ENCODE data around the gene CACNG4. TPM values are rescaled to one million over a fixed set of nuclear protein-coding genes. Genes with fewer than 3 reads are reported as not detected.
"Not testable (repeated sequence)": the region's sequence is repeated elsewhere in the genome, so short reads cannot be mapped to it uniquely, and the experiment has no call there.

CACNG4 gene
- total RNA-seq, 2 experiments from 2014 or later = not detected

DNA sequence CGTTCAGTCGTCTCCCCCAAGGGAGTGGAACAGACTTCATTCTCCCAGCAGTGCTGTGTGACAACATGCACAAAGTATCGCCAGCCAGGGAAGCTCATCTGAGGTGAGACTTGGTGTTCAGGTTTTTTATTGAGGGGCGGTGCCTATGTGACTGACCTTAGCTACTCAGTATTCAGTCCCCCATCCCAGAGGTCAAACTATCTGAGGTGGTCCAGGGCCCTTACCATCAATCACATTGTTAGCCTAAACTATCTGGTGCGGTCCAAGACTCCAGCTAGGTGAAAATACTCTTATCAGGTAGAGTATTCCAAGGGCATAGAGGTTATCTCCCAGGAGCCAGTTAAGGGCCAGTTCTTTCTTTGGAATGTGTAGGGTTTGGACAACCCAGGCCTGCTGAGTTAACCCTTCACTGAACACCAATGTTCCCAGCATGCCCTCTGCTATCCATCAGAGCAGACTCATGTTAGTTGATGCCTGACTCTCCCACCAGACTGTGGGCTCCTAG lies 74.4 kb downstream of the CACNG4 start:
- H2AFZ ChIP-seq (ENCODE audit: low read length) = no peak overlapping the region
- H3K79me2 ChIP-seq (ENCODE audit: insufficient read depth, low read depth, low read length) = no peaks in the 10 kb centered on the region
- H3K27ac ChIP-seq (ENCODE audit: low read depth, low read length, poor library complexity, severe bottlenecking) = no peak overlapping the region
- no peaks in the 10 kb centered on the region for H3K9me2 ChIP-seq (ENCODE audit: insufficient read depth, low read length)
- H3K4me1 ChIP-seq (ENCODE audit: insufficient read depth, low read length, poor library complexity, severe bottlenecking) = no peaks in the 10 kb centered on the region
- intact Hi-C loops (cut with micrococcal nuclease; ENCODE audit: unreplicated experiment) = no loop called here
- H3K4me3 ChIP-seq (ENCODE audit: low read depth, low read length, poor library complexity, severe bottlenecking) = no peak overlapping the region
- TF ChIP-seq CTCF (conservative IDR thresholded peaks at IDR 0.05; ENCODE audit: low read length) = no peak
- H3K9me3 ChIP-seq (ENCODE audit: low read length) = no peaks in the 10 kb centered on the region
- H4K20me1 ChIP-seq (ENCODE audit: insufficient read depth, low read length) = no peaks in the 10 kb centered on the region
- no TSS peak for BruUV-seq (replicated peaks)
- ChIA-PET CTCF (ENCODE audit: unreplicated experiment) (no interaction called here), POLR2A (interaction anchor here (0.6 kb wide), 1 partner anchor 36 kb away, joined by 3 read pairs; no protein-coding TSS in a partner anchor)
- H3K4me2 ChIP-seq (ENCODE audit: low read length) = no peak overlapping the region
- DNase-seq (ENCODE audit: low spot score) = no peak
- no peaks in the 10 kb centered on the region for H3K36me3 ChIP-seq (ENCODE audit: insufficient read depth, low read length)

DNA sequence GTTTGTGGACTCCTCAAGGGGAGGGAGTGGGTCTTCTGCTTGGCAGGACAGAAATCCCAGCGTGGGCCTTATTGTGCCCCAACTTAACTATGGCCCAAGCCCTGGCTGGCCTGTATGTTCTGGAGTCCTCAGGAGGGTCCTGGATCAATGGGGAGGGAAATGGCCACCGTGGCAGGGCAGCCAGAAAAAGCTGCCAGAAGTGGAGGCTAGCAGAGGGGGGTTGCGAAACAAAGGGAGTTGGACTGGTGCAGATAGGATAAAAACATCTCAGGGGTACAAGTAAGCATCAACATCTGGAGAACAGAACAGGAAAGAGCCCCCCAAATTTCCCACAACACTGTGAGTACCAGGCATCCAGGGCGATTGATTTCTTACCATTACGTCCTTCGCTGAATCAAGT lies 76.1 kb downstream of the CACNG4 start:
- H4K20me1 ChIP-seq (ENCODE audit: insufficient read depth, low read length) = no peaks in the 10 kb centered on the region
- H3K4me3 ChIP-seq (ENCODE audit: low read depth, low read length, poor library complexity, severe bottlenecking) = no peak overlapping the region
- no peaks in the 10 kb centered on the region for H3K79me2 ChIP-seq (ENCODE audit: insufficient read depth, low read depth, low read length)
- H3K36me3 ChIP-seq (ENCODE audit: insufficient read depth, low read length) = no peaks in the 10 kb centered on the region
- POLR2A ChIA-PET = no interaction called here
- TF ChIP-seq CTCF (conservative IDR thresholded peaks at IDR 0.05; ENCODE audit: low read length) (no peak), EZH2phosphoT487 (IDR thresholded peaks at IDR 0.05; ENCODE audit: borderline replicate concordance, low read depth, low read length) (no peak)
- intact Hi-C loops (cut with micrococcal nuclease; ENCODE audit: unreplicated experiment) = no loop called here
- H3K4me1 ChIP-seq (ENCODE audit: insufficient read depth, low read length, poor library complexity, severe bottlenecking) = no peaks in the 10 kb centered on the region
- no peak overlapping the region for H3K4me2 ChIP-seq (ENCODE audit: low read length)
- H3K9me3 ChIP-seq (ENCODE audit: low read length) = no peaks in the 10 kb centered on the region
- CTCF ChIA-PET (ENCODE audit: unreplicated experiment) = no interaction called here
- no peak overlapping the region for H2AFZ ChIP-seq (ENCODE audit: low read length)
- DNase-seq (ENCODE audit: low spot score) = no peak
- no TSS peak for BruUV-seq (replicated peaks)
- no peaks in the 10 kb centered on the region for H3K9me2 ChIP-seq (ENCODE audit: insufficient read depth, low read length)
- no peak overlapping the region for H3K27ac ChIP-seq (ENCODE audit: low read depth, low read length, poor library complexity, severe bottlenecking)

DNA sequence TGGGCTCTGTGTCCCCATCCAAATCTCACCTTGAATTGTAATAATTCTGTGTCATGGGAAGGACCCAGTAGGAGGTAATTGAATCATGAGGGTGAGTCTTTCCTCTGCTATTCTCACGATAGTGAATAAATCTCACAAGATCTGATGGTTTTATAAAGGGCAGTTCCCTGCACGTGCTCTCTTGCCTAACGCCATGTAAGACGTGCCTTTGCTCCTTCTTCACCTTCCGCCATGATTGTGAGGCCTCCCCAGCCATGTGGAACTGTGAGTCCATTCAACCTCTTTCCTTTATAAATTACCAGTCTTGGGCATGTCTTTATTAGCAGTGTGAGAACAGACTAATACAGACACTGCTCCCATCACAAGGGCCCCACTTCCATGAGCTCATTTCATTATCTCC lies 76.6 kb downstream of the CACNG4 start:
- H3K79me2 ChIP-seq (ENCODE audit: insufficient read depth, low read depth, low read length); H3K36me3 ChIP-seq (ENCODE audit: insufficient read depth, low read length); H3K4me2 ChIP-seq (ENCODE audit: low read length); intact Hi-C loops (cut with micrococcal nuclease; ENCODE audit: unreplicated experiment); BruUV-seq (replicated peaks); H3K4me1 ChIP-seq (ENCODE audit: insufficient read depth, low read length, poor library complexity, severe bottlenecking); H3K9me2 ChIP-seq (ENCODE audit: insufficient read depth, low read length); POLR2A ChIA-PET; H4K20me1 ChIP-seq (ENCODE audit: insufficient read depth, low read length); CTCF ChIA-PET (ENCODE audit: unreplicated experiment); H3K27ac ChIP-seq (ENCODE audit: low read depth, low read length, poor library complexity, severe bottlenecking); H3K4me3 ChIP-seq (ENCODE audit: low read depth, low read length, poor library complexity, severe bottlenecking); H3K9me3 ChIP-seq (ENCODE audit: low read length); DNase-seq (ENCODE audit: low spot score); H2AFZ ChIP-seq (ENCODE audit: low read length): not testable (repeated sequence)
